Prostate gland (tissue), 2 donors: Measurements from ENCODE around the gene USP10. TPM values are rescaled to one million over a fixed set of nuclear protein-coding genes. Genes with fewer than 3 reads are reported as not detected.
A peak's percentile ranks its signal among the peaks of the same experiment; 100 is the strongest.

Experiments
- DNase-seq: peaks from one replicate; pipeline ENCODE4 v3.0.0-alpha.2; 2019; ENCODE audit warnings: low spot score
- H3K27ac ChIP-seq, 2 donors: fragments of 200-600 bp; sonication (generic); 2 replicates each; pipeline ENCODE4 v1.5.1; 2017 to 2019
- H3K27me3 ChIP-seq: fragments of 200-600 bp; sonication (generic); replicated peaks from 2 replicates; pipeline ENCODE4 v1.5.1; 2019; ENCODE audit not compliant: insufficient read depth
- H3K36me3 ChIP-seq, 2 donors: fragments of 200-600 bp; sonication (generic); 1 replicate in 1 of 2; 2 replicates in 1 of 2; pipeline versions ENCODE4 v1.5.1 to v1.8.1; 2017 to 2019
- H3K4me1 ChIP-seq: fragments of 200-600 bp; sonication (generic); replicated peaks from 2 replicates; pipeline ENCODE4 v1.5.1; 2019
- H3K4me3 ChIP-seq, 2 donors: fragments of 200-600 bp; sonication (generic); 2 replicates each; pipeline ENCODE4 v1.5.1; 2017 to 2019
- H3K9me3 ChIP-seq: fragments of 200-600 bp; sonication (generic); 2 replicates; pipeline ENCODE4 v1.5.1; 2017
- POLR2A ChIP-seq: fragments of 450-650 bp; IDR thresholded peaks from one replicate; pipeline ENCODE4 v1.6.1; 2016; ENCODE audit warnings: antibody characterized with exemption, mild to moderate bottlenecking
- POLR2AphosphoS5 ChIP-seq: sonication (generic); formaldehyde crosslinking; IDR thresholded peaks from one replicate; pipeline ENCODE4 v1.6.1; 2017; ENCODE audit warnings: antibody characterized with exemption
- WGBS: methylation state at CpG from one replicate; pipeline ENCODE4 v1.1.5; 2018; 5-methylcytosine and 5-hydroxymethylcytosine counted together
- intact Hi-C: fragments of 100-400 bp; cut with DNase I; formaldehyde crosslinking; loops from one replicate; pipeline ENCODE4 v1.14.2; 2022
- total RNA-seq, 2 donors: library from RNA; depleted of rRNA; stranded (reverse); fragments of >200 nt; gene quantifications; one replicate each; pipeline ENCODE4 v1.1.0, GENCODE V29; 2016
- TF ChIP-seq, protein P1 (sequence below), 4 experiments: fragments of 200-600 bp in 2 of 4; fragments of 450-650 bp in 2 of 4; sonication (generic) in 2 of 4; IDR thresholded peaks; 1 replicate in 3 of 4; 2 replicates in 1 of 4; pipeline ENCODE4 v1.5.1; 2016 to 2019; ENCODE audit warnings: antibody characterized with exemption in 4 of 4, mild to moderate bottlenecking in 2 of 4, moderate library complexity in 2 of 4

The USP10 gene
- total RNA-seq, 2 donors from 2014 or later: 57.4 to 95.7 TPM

DNA sequence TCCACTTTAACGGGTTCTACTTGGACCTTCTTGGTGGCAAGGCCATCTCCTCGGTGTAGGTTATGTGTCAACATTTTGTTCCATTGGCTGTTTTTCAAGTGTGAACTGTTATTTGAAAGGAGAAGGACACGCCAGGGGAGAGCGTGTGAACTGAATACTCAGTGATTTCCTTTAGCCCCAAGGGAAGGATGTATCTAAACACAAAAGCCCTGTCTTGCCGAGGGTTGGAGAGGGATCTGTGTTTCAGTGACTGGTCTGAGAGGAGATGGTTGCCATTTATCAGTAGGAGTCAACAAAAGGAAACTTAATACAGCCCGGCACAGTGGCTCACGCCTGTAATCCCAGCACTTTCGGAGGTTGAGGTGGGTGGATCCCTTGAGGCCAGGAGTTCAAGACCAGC is 50.0 kb downstream of the USP10 start:
- Histone ChIP-seq H3K27ac (peak overlapping the region in 1 of 2 donors; percentile 28), H3K36me3 (no peaks in the 10 kb centered on the region), H3K4me1 (no peaks in the 10 kb centered on the region), H3K27me3 (no peaks in the 10 kb centered on the region), H3K9me3 (no peaks in the 10 kb centered on the region), H3K4me3 (no peak overlapping the region)
- TF ChIP-seq, protein P1, sequence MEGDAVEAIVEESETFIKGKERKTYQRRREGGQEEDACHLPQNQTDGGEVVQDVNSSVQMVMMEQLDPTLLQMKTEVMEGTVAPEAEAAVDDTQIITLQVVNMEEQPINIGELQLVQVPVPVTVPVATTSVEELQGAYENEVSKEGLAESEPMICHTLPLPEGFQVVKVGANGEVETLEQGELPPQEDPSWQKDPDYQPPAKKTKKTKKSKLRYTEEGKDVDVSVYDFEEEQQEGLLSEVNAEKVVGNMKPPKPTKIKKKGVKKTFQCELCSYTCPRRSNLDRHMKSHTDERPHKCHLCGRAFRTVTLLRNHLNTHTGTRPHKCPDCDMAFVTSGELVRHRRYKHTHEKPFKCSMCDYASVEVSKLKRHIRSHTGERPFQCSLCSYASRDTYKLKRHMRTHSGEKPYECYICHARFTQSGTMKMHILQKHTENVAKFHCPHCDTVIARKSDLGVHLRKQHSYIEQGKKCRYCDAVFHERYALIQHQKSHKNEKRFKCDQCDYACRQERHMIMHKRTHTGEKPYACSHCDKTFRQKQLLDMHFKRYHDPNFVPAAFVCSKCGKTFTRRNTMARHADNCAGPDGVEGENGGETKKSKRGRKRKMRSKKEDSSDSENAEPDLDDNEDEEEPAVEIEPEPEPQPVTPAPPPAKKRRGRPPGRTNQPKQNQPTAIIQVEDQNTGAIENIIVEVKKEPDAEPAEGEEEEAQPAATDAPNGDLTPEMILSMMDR (IDR thresholded peaks at IDR 0.05): no peak
- TF ChIP-seq POLR2A (no peak), POLR2AphosphoS5 (no peak)
- intact Hi-C loops: loop anchor here (10.0 kb wide), 1 partner anchor 335 kb away; no protein-coding TSS in a partner anchor
- DNase-seq: no peak
- 30% methylated on average over 8 of the region's 8 CpGs for WGBS

DNA sequence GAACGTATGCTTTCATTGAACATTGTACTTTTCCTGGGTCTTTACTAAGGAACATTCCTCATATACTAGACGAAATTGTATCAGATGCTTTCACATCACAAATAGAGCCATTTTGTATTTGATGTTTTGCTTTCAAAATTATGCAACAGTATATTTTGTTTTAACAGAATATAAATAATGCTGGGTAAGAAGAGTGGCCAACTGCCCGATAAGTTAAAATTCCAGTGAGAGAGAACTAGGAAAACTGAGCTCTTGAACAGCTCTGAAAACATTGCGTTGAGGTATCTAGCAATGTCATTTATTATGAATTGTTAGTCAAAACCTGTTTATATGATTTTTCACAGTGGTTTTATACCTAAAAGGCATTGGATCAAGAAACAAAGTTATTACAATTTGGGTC is 50.8 kb downstream of the USP10 start:
- Histone ChIP-seq H3K36me3 (no peaks in the 10 kb centered on the region), H3K27ac (no peak overlapping the region), H3K27me3 (no peaks in the 10 kb centered on the region), H3K9me3 (no peaks in the 10 kb centered on the region), H3K4me3 (no peak overlapping the region), H3K4me1 (no peaks in the 10 kb centered on the region)
- TF ChIP-seq, protein P1 (IDR thresholded peaks at IDR 0.05): no peak
- no peak for TF ChIP-seq POLR2A
- TF ChIP-seq POLR2AphosphoS5: no peak
- intact Hi-C loops: no loop called here
- no peak for DNase-seq
- 77% methylated on average over 4 of the region's 4 CpGs for WGBS

- intact Hi-C loops: no loop called here
- TF ChIP-seq POLR2AphosphoS5 (no peak), POLR2A (no peak)
- TF ChIP-seq, protein P1 (IDR thresholded peaks at IDR 0.05): no peak
- WGBS: 87% methylated on average over 6 of the region's 6 CpGs
- no peak overlapping the region for H3K27ac ChIP-seq
- H3K4me3 ChIP-seq: no peak overlapping the region
- H3K36me3 ChIP-seq: no peaks in the 10 kb centered on the region
- no peaks in the 10 kb centered on the region for H3K27me3 ChIP-seq
- no peaks in the 10 kb centered on the region for H3K4me1 ChIP-seq
- no peaks in the 10 kb centered on the region for H3K9me3 ChIP-seq
- DNase-seq: no peak
Observed at GRCh38 chr16:84751241-84751640, 51.4 kb downstream of the USP10 start.

GRCh38 chr16:84751947-84752346 is 52.1 kb downstream of the USP10 start:
- Histone ChIP-seq H3K36me3 (no peaks in the 10 kb centered on the region), H3K4me1 (no peaks in the 10 kb centered on the region), H3K27ac (no peak overlapping the region)

DNA sequence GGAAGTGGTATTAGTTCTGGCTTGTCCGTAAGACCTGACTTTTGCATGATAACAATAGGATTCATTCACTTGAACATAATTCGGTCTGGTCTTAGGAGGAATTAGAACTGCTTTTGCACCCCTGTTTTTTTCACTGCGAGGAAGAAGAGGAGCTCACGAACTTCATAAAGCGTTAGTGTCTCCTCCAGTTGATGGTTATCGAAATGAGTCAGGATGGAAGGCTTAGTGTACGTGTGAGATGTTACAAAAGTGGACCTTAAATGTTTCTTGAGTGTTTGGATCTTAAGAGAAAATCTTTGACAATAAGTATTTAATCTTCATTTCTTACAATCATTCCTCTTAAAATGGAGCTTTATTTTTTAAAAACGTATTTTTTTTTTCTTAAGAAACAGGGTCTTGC is 52.8 kb downstream of the USP10 start:
- WGBS: 82% methylated on average over 8 of the region's 8 CpGs
- Histone ChIP-seq H3K9me3 (no peaks in the 10 kb centered on the region), H3K4me1 (no peaks in the 10 kb centered on the region), H3K4me3 (no peak overlapping the region), H3K27ac (no peak overlapping the region), H3K27me3 (no peaks in the 10 kb centered on the region), H3K36me3 (no peaks in the 10 kb centered on the region)
- TF ChIP-seq POLR2AphosphoS5 (no peak), POLR2A (no peak)
- TF ChIP-seq, protein P1 (IDR thresholded peaks at IDR 0.05): no peak
- DNase-seq: no peak
- intact Hi-C loops: no loop called here

More at GRCh38 chr16:84751947-84752346, 52.1 kb downstream of the USP10 start:
- Histone ChIP-seq H3K4me3 (no peak overlapping the region), H3K27me3 (no peaks in the 10 kb centered on the region), H3K9me3 (no peaks in the 10 kb centered on the region)
- TF ChIP-seq, protein P1 (IDR thresholded peaks at IDR 0.05): no peak
- no peak for TF ChIP-seq POLR2A
- TF ChIP-seq POLR2AphosphoS5: no peak
- no peak for DNase-seq
- intact Hi-C loops: no loop called here
